AG09309 (cell line): ENCODE data around the gene GPC5.

ENCODE experiments used
- DNase-seq: peaks from one replicate; pipeline ENCODE4 v3.0.0-alpha.2; 2010; ENCODE audit warnings: low read depth
- H3K4me3 ChIP-seq: 2 replicates; pipeline ENCODE4 v1.5.1; 2011; ENCODE audit warnings: mild to moderate bottlenecking, low read depth, low read length, moderate library complexity; ENCODE audit not compliant: control insufficient read depth
- TF ChIP-seq, protein P1 (sequence below): IDR thresholded peaks from 2 replicates; pipeline ENCODE4 v1.5.1; 2011; ENCODE audit warnings: mild to moderate bottlenecking, low read depth, low read length, inconsistent platforms; ENCODE audit not compliant: insufficient read depth, control insufficient read depth; ENCODE audit errors: missing control alignments

GPC5 gene

DNA sequence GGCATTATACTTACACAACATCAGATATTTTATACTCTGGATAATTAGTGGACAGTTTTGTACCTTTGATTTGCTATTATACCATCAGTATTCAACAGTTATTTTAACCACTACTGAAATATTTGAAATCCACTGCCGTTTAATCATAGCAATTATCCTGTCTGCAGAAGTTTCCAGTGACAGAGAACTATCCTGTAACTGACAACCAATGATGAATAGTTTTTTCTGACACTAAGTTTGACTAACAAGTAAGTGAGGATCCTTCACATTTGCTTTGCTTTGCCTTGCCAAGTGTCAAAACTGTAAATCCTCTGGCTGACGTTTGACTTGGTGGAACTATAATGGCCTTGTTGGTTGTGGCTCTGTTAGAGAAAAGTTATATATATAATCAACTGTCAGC, 410.7 kb downstream of the GPC5 start:
- H3K4me3 ChIP-seq = no peak overlapping the region
- TF ChIP-seq, protein P1, sequence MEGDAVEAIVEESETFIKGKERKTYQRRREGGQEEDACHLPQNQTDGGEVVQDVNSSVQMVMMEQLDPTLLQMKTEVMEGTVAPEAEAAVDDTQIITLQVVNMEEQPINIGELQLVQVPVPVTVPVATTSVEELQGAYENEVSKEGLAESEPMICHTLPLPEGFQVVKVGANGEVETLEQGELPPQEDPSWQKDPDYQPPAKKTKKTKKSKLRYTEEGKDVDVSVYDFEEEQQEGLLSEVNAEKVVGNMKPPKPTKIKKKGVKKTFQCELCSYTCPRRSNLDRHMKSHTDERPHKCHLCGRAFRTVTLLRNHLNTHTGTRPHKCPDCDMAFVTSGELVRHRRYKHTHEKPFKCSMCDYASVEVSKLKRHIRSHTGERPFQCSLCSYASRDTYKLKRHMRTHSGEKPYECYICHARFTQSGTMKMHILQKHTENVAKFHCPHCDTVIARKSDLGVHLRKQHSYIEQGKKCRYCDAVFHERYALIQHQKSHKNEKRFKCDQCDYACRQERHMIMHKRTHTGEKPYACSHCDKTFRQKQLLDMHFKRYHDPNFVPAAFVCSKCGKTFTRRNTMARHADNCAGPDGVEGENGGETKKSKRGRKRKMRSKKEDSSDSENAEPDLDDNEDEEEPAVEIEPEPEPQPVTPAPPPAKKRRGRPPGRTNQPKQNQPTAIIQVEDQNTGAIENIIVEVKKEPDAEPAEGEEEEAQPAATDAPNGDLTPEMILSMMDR = no peak
- DNase-seq = no peak

DNA sequence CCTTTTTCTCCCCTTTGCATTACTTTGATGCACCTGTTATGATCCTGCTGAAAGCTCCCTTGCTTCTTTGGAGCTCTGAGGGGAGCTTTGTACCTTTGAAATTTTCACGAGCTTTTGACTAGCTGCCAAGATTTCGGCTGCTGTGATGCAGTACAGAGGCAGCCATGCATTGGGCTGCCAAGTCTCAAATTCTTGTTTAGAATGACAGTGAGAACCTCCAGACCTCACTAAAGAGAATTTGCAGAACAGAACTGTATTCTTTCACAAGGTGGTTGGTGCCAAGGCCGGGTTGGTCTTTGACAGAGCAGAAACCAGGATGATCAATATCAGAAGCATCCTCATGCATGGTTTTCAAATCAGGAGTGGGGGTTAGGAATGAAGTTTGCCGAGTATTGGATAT, 414.8 kb downstream of the GPC5 start:
- TF ChIP-seq, protein P1 = no peak
- no peak overlapping the region for H3K4me3 ChIP-seq
- no peak for DNase-seq

DNA sequence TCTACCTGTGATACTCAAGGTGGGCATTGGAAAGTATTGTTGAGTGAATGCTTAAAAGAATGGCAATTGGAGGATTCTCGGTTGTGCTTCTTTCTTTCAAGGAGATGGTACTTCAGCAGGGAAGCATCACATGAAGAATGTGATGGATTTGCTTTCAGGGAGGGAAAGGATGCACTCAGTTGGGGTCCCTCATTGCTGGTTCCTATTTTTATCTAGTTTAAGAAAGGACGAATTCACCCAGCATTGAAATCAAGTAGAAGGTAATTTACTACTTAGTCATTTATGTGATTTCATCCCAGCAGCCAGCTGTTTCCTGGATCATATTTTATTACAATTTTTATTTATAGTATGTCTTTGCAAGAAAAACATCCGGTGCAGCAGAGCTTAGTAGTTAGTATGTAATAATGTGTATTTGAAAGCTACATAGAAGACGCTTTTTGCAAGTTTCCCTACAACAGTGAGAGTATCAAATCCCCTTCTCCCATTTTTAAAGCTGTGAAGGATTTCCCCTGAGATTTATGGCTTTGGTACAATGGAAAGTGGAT, 417.9 kb downstream of the GPC5 start:
- TF ChIP-seq, protein P1 = no peak
- H3K4me3 ChIP-seq = no peak overlapping the region
- DNase-seq = no peak

DNA sequence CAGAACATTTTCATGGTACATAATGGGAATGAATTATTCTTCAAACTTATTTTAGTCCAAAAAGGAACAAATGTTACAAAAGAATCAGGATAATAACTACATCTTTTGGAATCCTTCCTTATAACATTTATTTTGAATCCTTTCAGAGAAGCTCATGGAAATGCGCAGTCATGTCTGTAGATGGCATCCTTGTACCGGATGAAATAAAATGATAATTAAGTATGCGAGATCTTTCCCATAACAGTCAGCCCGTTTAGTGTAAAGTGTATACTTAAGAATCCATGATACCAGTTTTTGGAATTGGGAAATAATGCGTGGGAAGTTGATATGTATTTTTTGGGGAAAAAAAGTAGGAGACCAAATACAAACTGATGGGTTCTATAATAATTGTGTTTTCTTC, 418.8 kb downstream of the GPC5 start:
- no peak for DNase-seq
- TF ChIP-seq, protein P1 = no peak
- H3K4me3 ChIP-seq = no peak overlapping the region

DNA sequence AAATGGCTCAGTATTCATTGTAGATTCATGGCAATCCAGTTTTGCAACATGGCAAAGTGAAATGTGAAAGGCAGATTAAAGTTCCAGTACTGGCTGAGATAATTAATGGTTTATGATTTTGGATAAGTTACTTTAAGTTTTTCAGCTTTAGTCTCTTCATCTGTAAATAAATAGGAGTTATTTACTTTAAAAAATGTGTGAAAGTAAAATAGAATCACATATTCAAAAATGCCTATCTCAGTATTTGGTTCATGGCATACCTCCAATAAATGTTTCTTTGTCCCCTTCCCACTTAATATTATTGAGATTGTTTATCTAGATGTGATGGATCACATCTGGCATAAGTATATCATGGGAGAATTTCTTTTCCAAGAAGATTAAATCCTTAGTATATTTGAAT, 426.0 kb downstream of the GPC5 start:
- H3K4me3 ChIP-seq = no peak overlapping the region
- TF ChIP-seq, protein P1 = no peak
- DNase-seq = no peak

DNA sequence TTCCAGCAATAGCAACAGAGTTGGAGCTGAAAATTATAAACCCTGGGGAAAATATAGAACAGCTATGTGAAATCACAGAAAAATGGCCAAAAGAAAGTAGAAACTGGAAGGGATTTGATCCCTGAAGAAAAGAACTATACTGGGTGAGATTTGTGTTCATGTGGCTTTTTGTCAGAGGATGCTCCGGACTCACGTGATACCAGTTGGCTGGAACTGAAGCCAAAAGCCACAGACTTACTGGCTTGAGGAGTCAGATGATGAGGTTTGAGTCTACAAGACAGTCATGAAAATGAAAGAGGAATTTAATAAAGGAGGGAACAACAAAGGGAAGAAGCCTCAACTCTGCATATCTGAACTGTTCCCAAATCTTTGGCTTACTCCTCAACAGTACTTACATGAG, 427.1 kb downstream of the GPC5 start:
- H3K4me3 ChIP-seq = no peak overlapping the region
- TF ChIP-seq, protein P1 = no peak
- DNase-seq = no peak

DNA sequence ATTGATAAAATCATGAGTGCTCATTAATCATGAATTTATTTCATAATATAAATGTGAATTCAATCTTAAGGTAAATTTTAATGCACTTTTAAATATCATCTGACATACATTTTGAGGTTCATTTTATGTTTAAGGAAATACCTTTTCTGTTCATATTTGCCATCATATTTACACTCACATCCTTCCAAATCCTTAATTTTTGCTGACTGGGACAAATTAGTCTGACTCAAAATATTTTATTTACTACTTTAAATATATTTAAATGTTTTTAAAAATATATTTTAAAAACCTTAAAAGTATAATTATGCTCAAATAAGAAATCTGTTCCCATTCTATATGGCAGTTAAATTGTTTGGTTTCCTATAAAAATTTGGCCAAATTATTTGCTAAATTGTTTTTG, 438.1 kb downstream of the GPC5 start:
- no peak for DNase-seq
- TF ChIP-seq, protein P1 = no peak
- H3K4me3 ChIP-seq = no peak overlapping the region
